SK-N-SH (cell line): ENCODE data around the gene AP3S2. TPM values are rescaled to one million over a fixed set of nuclear protein-coding genes. Genes with fewer than 3 reads are reported as not detected.

ENCODE experiments used
- CTCF ChIA-PET: fragments of 300-600, 350-600 bp; formaldehyde crosslinking; extraction: SDS; loops from one replicate; lab custom pipeline; 2021; lab: Yijun Ruan, JAX
- POLR2A ChIA-PET: fragments of 350-600 bp; sonication (Branson Sonifier 250); formaldehyde crosslinking; extraction: SDS; loops from one replicate; lab custom pipeline; 2020; ENCODE audit warnings: antibody characterized with exemption, inconsistent platforms; lab: Yijun Ruan, JAX
- DNase-seq: peaks from one replicate; pipeline ENCODE4 v3.0.0; 2012
- H2AFZ ChIP-seq: fragments of 200-600 bp; sonication (generic); 2 replicates; pipeline ENCODE4 v1.8.1; 2016; ENCODE audit warnings: antibody characterized with exemption, mild to moderate bottlenecking, low read depth
- H3F3A ChIP-seq: fragments of 200-600 bp; sonication (generic); replicated peaks from 2 replicates; pipeline ENCODE3; 2016; ENCODE audit warnings: antibody characterized with exemption, mild to moderate bottlenecking; ENCODE audit not compliant: insufficient read depth
- H3K27ac ChIP-seq, 2 experiments: fragments of 200-500 bp in 1 of 2; fragments of 200-600 bp in 1 of 2; sonication (Bioruptor generic) in 1 of 2; sonication (generic), shearing (Covaris generic) in 1 of 2; 2 replicates each; pipeline versions ENCODE4 v1.5.1 to v1.6.1; 2014 to 2016; ENCODE audit warnings: low read depth in 2 of 2, inconsistent platforms in 1 of 2, low read length in 1 of 2, mild to moderate bottlenecking in 1 of 2, mixed read lengths in 1 of 2
- H3K27me3 ChIP-seq: fragments of 200-600 bp; sonication (generic), shearing (Covaris generic); 2 replicates; pipeline ENCODE4 v1.6.1; 2016; ENCODE audit warnings: mixed run types; ENCODE audit not compliant: insufficient read depth
- H3K36me3 ChIP-seq, 2 experiments: fragments of 200-500 bp in 1 of 2; fragments of 200-600 bp in 1 of 2; sonication (Bioruptor generic) in 1 of 2; sonication (generic) in 1 of 2; replicated peaks in 1 of 2; 2 replicates each; pipeline versions ENCODE3 to v1.5.1; 2014 to 2016; ENCODE audit warnings: low read length in 1 of 2, mild to moderate bottlenecking in 1 of 2; ENCODE audit not compliant: insufficient read depth in 2 of 2, control insufficient read depth in 1 of 2
- H3K4me1 ChIP-seq, 2 experiments: fragments of 200-500 bp in 1 of 2; fragments of 200-600 bp in 1 of 2; sonication (Bioruptor generic) in 1 of 2; sonication (generic), shearing (Covaris generic) in 1 of 2; 2 replicates each; pipeline versions ENCODE4 v1.5.1 to v1.6.1; 2014 to 2016; ENCODE audit warnings: low read depth in 1 of 2, low read length in 1 of 2, mixed run types in 1 of 2; ENCODE audit not compliant: insufficient read depth in 2 of 2, control insufficient read depth in 1 of 2
- H3K4me2 ChIP-seq: fragments of 200-600 bp; sonication (generic), shearing (Covaris generic); 2 replicates; pipeline ENCODE4 v1.6.1; 2017; ENCODE audit warnings: mixed run types
- H3K4me3 ChIP-seq, 2 experiments: fragments of 200-500 bp in 1 of 2; fragments of 200-600 bp in 1 of 2; sonication (Bioruptor generic) in 1 of 2; sonication (generic), shearing (Covaris generic) in 1 of 2; 2 replicates each; pipeline versions ENCODE4 v1.5.1 to v1.8.1; 2014 to 2016; ENCODE audit warnings: low read depth in 2 of 2, inconsistent platforms in 1 of 2, low read length in 1 of 2, mild to moderate bottlenecking in 1 of 2, mixed read lengths in 1 of 2, moderate library complexity in 1 of 2
- H3K79me2 ChIP-seq: fragments of 200-600 bp; sonication (generic); 2 replicates; pipeline ENCODE4 v1.8.1; 2017; ENCODE audit warnings: mild to moderate bottlenecking; ENCODE audit not compliant: insufficient read depth
- H3K9ac ChIP-seq: fragments of 200-600 bp; sonication (generic); 2 replicates; pipeline ENCODE4 v1.6.1; 2017; ENCODE audit warnings: mixed run types
- H3K9me2 ChIP-seq: fragments of 200-600 bp; sonication (generic); 2 replicates; pipeline ENCODE4 v1.6.1; 2017; ENCODE audit warnings: mixed run types
- H3K9me3 ChIP-seq: fragments of 200-600 bp; sonication (generic); 2 replicates; pipeline ENCODE4 v1.6.1; 2017; ENCODE audit warnings: mixed run types, mild to moderate bottlenecking, moderate library complexity
- H4K20me1 ChIP-seq: fragments of 200-600 bp; sonication (generic); 2 replicates; pipeline ENCODE4 v1.6.1; 2017; ENCODE audit warnings: mild to moderate bottlenecking, mixed run types; ENCODE audit not compliant: insufficient read depth
- FOXJ3 ChIP-seq: sonication (generic); formaldehyde crosslinking; IDR thresholded peaks from 2 replicates; pipeline ENCODE4 v1.5.1; 2020; ENCODE audit warnings: mild to moderate bottlenecking, missing genetic modification reagents
- JUND ChIP-seq: IDR thresholded peaks from 2 replicates; pipeline ENCODE4 v1.4.0; 2012
- NRF1 ChIP-seq: IDR thresholded peaks from 2 replicates; pipeline ENCODE4 v1.6.1; 2012; ENCODE audit warnings: low read depth, mild to moderate bottlenecking, low read length
- RAD21 ChIP-seq: IDR thresholded peaks from 2 replicates; pipeline ENCODE4 v1.6.1; 2012; ENCODE audit warnings: mild to moderate bottlenecking, low read length
- RCOR1 ChIP-seq: fragments of 150-350 bp; IDR thresholded peaks from 2 replicates; pipeline ENCODE4 v1.6.1; 2017; ENCODE audit warnings: antibody characterized with exemption, low read length
- RXRA ChIP-seq: IDR thresholded peaks from 2 replicates; pipeline ENCODE4 v1.4.0; 2012; ENCODE audit warnings: low read depth, mild to moderate bottlenecking, borderline replicate concordance
- WGBS: methylation state at CpG from one replicate; pipeline ENCODE4 v1.1.6; 2017; ENCODE audit warnings: low lambda C conversion rate; 5-methylcytosine and 5-hydroxymethylcytosine counted together
- polyA plus RNA-seq, 3 experiments: library from polyadenylated mRNA; depleted of rRNA; stranded (reverse); fragments of >200 nt; gene quantifications; 2 replicates each; pipeline ENCODE4 v1.2.3, GENCODE V29; 2012
- TF ChIP-seq, protein P1 (sequence below): IDR thresholded peaks from 2 replicates; pipeline ENCODE4 v1.6.1; 2012; ENCODE audit warnings: mild to moderate bottlenecking, low read depth, low read length, moderate library complexity
- TF ChIP-seq, protein P2 (sequence below): IDR thresholded peaks from 2 replicates; pipeline ENCODE4 v1.4.0; 2012; ENCODE audit warnings: low read depth, borderline replicate concordance
- TF ChIP-seq, protein P3 (sequence below): IDR thresholded peaks from 2 replicates; pipeline ENCODE4 v1.4.0; 2012; ENCODE audit warnings: low read depth

AP3S2 gene
- polyA plus RNA-seq, 1 of the 3 experiments (the other 2 are of a cell fraction): 11.9 TPM

DNA sequence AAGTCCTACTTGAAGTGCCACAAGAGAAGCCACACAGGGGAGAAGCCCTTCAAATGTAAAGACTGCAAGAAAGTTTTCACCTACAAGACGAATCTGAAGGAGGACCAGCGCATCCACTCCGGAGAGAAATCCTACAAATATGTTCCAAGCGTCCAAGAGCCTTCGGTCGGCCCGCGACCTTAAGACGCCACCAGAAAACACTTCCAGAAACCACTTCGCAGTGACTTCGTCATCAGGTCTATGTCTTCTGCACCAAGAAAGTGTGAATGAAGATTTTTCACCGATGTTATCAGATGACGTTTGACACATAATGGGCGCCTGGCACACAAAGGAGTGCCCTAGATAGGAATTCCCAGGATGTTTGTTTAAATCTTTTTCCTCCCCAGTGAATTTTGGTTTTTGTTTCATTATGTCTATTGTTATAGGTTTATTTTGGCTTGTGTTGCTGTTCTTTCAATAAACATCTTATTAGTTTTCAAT lies 43.0 kb upstream of the AP3S2 start (continued):
- TF ChIP-seq RXRA (no peak), NRF1 (no peak)
- TF ChIP-seq, protein P1, sequence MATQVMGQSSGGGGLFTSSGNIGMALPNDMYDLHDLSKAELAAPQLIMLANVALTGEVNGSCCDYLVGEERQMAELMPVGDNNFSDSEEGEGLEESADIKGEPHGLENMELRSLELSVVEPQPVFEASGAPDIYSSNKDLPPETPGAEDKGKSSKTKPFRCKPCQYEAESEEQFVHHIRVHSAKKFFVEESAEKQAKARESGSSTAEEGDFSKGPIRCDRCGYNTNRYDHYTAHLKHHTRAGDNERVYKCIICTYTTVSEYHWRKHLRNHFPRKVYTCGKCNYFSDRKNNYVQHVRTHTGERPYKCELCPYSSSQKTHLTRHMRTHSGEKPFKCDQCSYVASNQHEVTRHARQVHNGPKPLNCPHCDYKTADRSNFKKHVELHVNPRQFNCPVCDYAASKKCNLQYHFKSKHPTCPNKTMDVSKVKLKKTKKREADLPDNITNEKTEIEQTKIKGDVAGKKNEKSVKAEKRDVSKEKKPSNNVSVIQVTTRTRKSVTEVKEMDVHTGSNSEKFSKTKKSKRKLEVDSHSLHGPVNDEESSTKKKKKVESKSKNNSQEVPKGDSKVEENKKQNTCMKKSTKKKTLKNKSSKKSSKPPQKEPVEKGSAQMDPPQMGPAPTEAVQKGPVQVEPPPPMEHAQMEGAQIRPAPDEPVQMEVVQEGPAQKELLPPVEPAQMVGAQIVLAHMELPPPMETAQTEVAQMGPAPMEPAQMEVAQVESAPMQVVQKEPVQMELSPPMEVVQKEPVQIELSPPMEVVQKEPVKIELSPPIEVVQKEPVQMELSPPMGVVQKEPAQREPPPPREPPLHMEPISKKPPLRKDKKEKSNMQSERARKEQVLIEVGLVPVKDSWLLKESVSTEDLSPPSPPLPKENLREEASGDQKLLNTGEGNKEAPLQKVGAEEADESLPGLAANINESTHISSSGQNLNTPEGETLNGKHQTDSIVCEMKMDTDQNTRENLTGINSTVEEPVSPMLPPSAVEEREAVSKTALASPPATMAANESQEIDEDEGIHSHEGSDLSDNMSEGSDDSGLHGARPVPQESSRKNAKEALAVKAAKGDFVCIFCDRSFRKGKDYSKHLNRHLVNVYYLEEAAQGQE: no peak

DNA sequence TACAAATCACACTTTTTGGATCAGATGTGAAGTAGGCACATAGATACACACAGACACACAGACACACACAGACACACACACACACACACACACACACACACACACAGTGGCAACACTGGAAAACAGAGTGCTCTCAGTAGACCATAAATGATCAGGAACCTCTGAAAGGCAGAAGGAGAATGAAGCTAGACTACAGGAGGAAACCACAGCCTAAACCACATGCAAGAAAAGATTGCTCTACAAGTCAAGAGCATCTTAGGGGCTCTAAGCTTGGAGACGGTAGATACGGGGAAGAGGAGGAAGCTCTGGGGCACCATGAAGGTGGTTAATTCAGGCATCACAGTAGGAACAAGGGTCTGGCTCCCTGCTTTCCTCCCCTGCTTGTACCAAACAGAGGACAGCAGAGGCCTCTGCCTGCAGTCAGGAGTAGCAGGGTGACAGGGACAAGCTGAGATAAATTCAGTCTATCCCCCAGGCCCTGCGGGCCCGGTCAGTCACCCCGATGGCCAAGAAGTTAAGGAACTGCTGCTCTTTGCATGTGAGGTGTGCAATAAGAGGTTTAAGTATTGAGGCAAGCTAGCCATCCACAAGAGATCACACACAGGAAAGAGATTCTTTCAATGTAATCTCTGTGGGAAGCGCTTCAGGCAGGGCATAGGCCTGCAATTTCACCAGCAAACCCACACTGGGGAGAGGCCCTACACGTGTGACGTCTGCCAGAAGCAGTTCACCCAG lies 42.4 kb upstream of the AP3S2 start:
- POLR2A ChIA-PET: no interaction called here
- 98% methylated on average over 8 of the region's 8 CpGs for WGBS
- no peak overlapping the region for H3K4me2 ChIP-seq

More for the DNA sequence above, 42.4 kb upstream of the AP3S2 start:
- DNase-seq: no peak
- H3K9me2 ChIP-seq: no peaks in the 10 kb centered on the region
- H3K79me2 ChIP-seq: no peaks in the 10 kb centered on the region
- TF ChIP-seq RCOR1 (no peak), RAD21 (no peak), NRF1 (no peak), JUND (no peak), FOXJ3 (no peak)
- TF ChIP-seq, protein P2, sequence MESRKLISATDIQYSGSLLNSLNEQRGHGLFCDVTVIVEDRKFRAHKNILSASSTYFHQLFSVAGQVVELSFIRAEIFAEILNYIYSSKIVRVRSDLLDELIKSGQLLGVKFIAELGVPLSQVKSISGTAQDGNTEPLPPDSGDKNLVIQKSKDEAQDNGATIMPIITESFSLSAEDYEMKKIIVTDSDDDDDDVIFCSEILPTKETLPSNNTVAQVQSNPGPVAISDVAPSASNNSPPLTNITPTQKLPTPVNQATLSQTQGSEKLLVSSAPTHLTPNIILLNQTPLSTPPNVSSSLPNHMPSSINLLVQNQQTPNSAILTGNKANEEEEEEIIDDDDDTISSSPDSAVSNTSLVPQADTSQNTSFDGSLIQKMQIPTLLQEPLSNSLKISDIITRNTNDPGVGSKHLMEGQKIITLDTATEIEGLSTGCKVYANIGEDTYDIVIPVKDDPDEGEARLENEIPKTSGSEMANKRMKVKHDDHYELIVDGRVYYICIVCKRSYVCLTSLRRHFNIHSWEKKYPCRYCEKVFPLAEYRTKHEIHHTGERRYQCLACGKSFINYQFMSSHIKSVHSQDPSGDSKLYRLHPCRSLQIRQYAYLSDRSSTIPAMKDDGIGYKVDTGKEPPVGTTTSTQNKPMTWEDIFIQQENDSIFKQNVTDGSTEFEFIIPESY: no peak
- TF ChIP-seq, protein P3, sequence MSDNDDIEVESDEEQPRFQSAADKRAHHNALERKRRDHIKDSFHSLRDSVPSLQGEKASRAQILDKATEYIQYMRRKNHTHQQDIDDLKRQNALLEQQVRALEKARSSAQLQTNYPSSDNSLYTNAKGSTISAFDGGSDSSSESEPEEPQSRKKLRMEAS: no peak
- TF ChIP-seq, all 33 proteins: peak for 0
- Histone ChIP-seq H3K27me3 (peaks cover 7% of the 10 kb centered on the region; the same call in 1 of the 2 replicates), H3K36me3 (no peaks in the 10 kb centered on the region), H3K27ac (no peak overlapping the region), H3K4me1 (no peaks in the 10 kb centered on the region), H3K9me3 (no peaks in the 10 kb centered on the region), H3F3A (no peaks in the 10 kb centered on the region), H3K9ac (no peak overlapping the region), H3K4me3 (no peak overlapping the region), H2AFZ (no peak overlapping the region), H4K20me1 (no peaks in the 10 kb centered on the region)
- CTCF ChIA-PET: no interaction called here
